HCT116 (cell line): ENCODE data around the gene CRNN. TPM values are rescaled to one million over a fixed set of nuclear protein-coding genes. Genes with fewer than 3 reads are reported as not detected.

Source experiments
- ATAC-seq: fragments of 200-7000 bp; cut with Tn5 transposase; 2 replicates; pipeline ENCODE4 v1.9.1; 2020; ENCODE audit warnings: mild to moderate bottlenecking, moderate library complexity
- BruUV-seq: library from RNA; stranded (reverse); fragments of 400-500 nt; replicated peaks from 2 replicates; lab custom pipeline; 2021; lab: Mats Ljungman, UMichigan
- CTCF ChIA-PET: fragments of 300-600 bp; sonication (Branson Sonifier 250); formaldehyde crosslinking; loops from one replicate; lab custom pipeline; 2021; ENCODE audit warnings: antibody characterized with exemption; lab: Charles Lee
- POLR2A ChIA-PET: fragments of 300-600, 350-600 bp; sonication (Branson Sonifier 250); formaldehyde crosslinking; loops from one replicate; lab custom pipeline; 2021; ENCODE audit warnings: antibody characterized with exemption; lab: Charles Lee
- RAD21 ChIA-PET, 2 experiments: fragments of 300-600 bp; sonication (Branson Sonifier 250); formaldehyde crosslinking; loops; one replicate each; lab custom pipeline; 2023; ENCODE audit warnings: low total read pairs in 2 of 2; ENCODE audit not compliant: uncharacterized antibody in 2 of 2, unreplicated experiment in 2 of 2, low non-redundant PET in 1 of 2; lab: Charles Lee
- DNase-seq: peaks from one replicate; pipeline ENCODE4 v3.0.0-alpha.2; 2010; ENCODE audit warnings: low read depth, low spot score
- H2AFZ ChIP-seq: fragments of 200-600 bp; shearing (Covaris generic), sonication (generic); 2 replicates; pipeline ENCODE4 v1.6.1; 2017; ENCODE audit warnings: low read depth, mixed run types, mixed read lengths, antibody characterized with exemption, low read length; ENCODE audit not compliant: poor library complexity, severe bottlenecking
- H3K27ac ChIP-seq: 2 replicates; pipeline ENCODE4 v1.5.1; 2012; ENCODE audit warnings: low read depth, low read length
- H3K27me3 ChIP-seq: fragments of 200-600 bp; sonication (generic); 2 replicates; pipeline ENCODE4 v1.6.1; 2016; ENCODE audit warnings: mixed run types, low read length, mixed read lengths; ENCODE audit not compliant: insufficient read depth
- H3K36me3 ChIP-seq, 2 experiments: fragments of 200-500 bp in 1 of 2; fragments of 200-600 bp in 1 of 2; sonication (Bioruptor generic) in 1 of 2; sonication (generic) in 1 of 2; 2 replicates each; pipeline versions ENCODE4 v1.5.1 to v1.6.1; 2014 to 2016; ENCODE audit warnings: low read length in 2 of 2, inconsistent platforms in 1 of 2, mixed read lengths in 1 of 2, mixed run types in 1 of 2; ENCODE audit not compliant: insufficient read depth in 2 of 2, control insufficient read depth in 1 of 2
- H3K4me1 ChIP-seq, 2 experiments: fragments of 200-600 bp in 1 of 2; sonication (generic) in 1 of 2; 2 replicates each; pipeline versions ENCODE4 v1.5.1 to v1.6.1; 2012 to 2017; ENCODE audit warnings: low read length in 2 of 2, inconsistent platforms in 1 of 2, mild to moderate bottlenecking in 1 of 2, mixed read lengths in 1 of 2, mixed run types in 1 of 2, moderate library complexity in 1 of 2; ENCODE audit not compliant: insufficient read depth in 2 of 2, control insufficient read depth in 1 of 2
- H3K4me2 ChIP-seq: fragments of 200-600 bp; sonication (generic); 2 replicates; pipeline ENCODE4 v1.6.1; 2017; ENCODE audit warnings: mixed run types, low read length, mixed read lengths
- H3K4me3 ChIP-seq, 2 experiments: fragments of 200-600 bp in 1 of 2; sonication (generic) in 1 of 2; replicated peaks in 1 of 2; 2 replicates each; pipeline ENCODE4 v1.5.1; 2011 to 2016; ENCODE audit warnings: low read length in 2 of 2, control low read depth in 1 of 2, low read depth in 1 of 2, mild to moderate bottlenecking in 1 of 2, mixed read lengths in 1 of 2, mixed run types in 1 of 2
- H3K79me2 ChIP-seq: fragments of 200-600 bp; sonication (generic); 2 replicates; pipeline ENCODE4 v1.6.1; 2017; ENCODE audit warnings: mild to moderate bottlenecking, mixed run types, low read length, moderate library complexity, mixed read lengths; ENCODE audit not compliant: insufficient read depth
- H3K9ac ChIP-seq: fragments of 200-600 bp; sonication (generic); 2 replicates; pipeline ENCODE4 v1.6.1; 2016; ENCODE audit warnings: low read length, mixed read lengths
- H3K9me2 ChIP-seq: fragments of 200-600 bp; sonication (generic), shearing (Covaris generic); 2 replicates; pipeline ENCODE4 v1.6.1; 2017; ENCODE audit warnings: mixed run types, mild to moderate bottlenecking, moderate library complexity; ENCODE audit not compliant: insufficient read depth
- H3K9me3 ChIP-seq, 2 experiments: fragments of 200-500 bp in 1 of 2; fragments of 200-600 bp in 1 of 2; sonication (Bioruptor generic) in 1 of 2; sonication (generic) in 1 of 2; 2 replicates each; pipeline ENCODE4 v1.6.1; 2014 to 2017; ENCODE audit warnings: low read length in 2 of 2, mixed read lengths in 2 of 2, inconsistent platforms in 1 of 2, low read depth in 1 of 2, mild to moderate bottlenecking in 1 of 2, mixed run types in 1 of 2, moderate library complexity in 1 of 2; ENCODE audit not compliant: control insufficient read depth in 1 of 2, insufficient read depth in 1 of 2
- H4K20me1 ChIP-seq: fragments of 200-600 bp; sonication (generic), shearing (Covaris generic); 2 replicates; pipeline ENCODE4 v1.6.1; 2017; ENCODE audit warnings: mixed run types, mild to moderate bottlenecking, moderate library complexity; ENCODE audit not compliant: insufficient read depth
- CBX3 ChIP-seq: IDR thresholded peaks from 2 replicates; pipeline ENCODE4 v1.6.1; 2012; ENCODE audit warnings: low read depth
- CEBPB ChIP-seq: IDR thresholded peaks from 2 replicates; pipeline ENCODE4 v1.6.1; 2012; ENCODE audit warnings: low read depth
- EGR1 ChIP-seq: IDR thresholded peaks from 2 replicates; pipeline ENCODE4 v1.6.1; 2012; ENCODE audit warnings: low read depth
- ELF1 ChIP-seq: IDR thresholded peaks from 2 replicates; pipeline ENCODE4 v1.6.1; 2012; ENCODE audit warnings: low read depth, borderline replicate concordance
- EZH2 ChIP-seq: fragments of 200-600 bp; sonication (generic); IDR thresholded peaks from 2 replicates; pipeline ENCODE4 v1.6.1; 2017; ENCODE audit warnings: antibody characterized with exemption, mixed run types
- EZH2phosphoT487 ChIP-seq: fragments of 200-600 bp; IDR thresholded peaks from 2 replicates; pipeline ENCODE4 v1.6.1; 2018; ENCODE audit warnings: antibody characterized with exemption, borderline replicate concordance
- FOSL1 ChIP-seq: IDR thresholded peaks from 2 replicates; pipeline ENCODE4 v1.6.1; 2012; ENCODE audit warnings: low read depth
- JUND ChIP-seq: IDR thresholded peaks from 2 replicates; pipeline ENCODE4 v1.6.1; 2012
- POLR2A ChIP-seq: IDR thresholded peaks from 2 replicates; pipeline ENCODE4 v1.7.0; 2011; ENCODE audit warnings: borderline replicate concordance; ENCODE audit not compliant: insufficient read depth, insufficient read length; ENCODE audit errors: extremely low read depth
- POLR2AphosphoS5 ChIP-seq: IDR thresholded peaks from 2 replicates; pipeline ENCODE4 v1.6.1; 2011; ENCODE audit warnings: mild to moderate bottlenecking, low read depth, low read length, moderate library complexity
- RAD21 ChIP-seq: IDR thresholded peaks from 2 replicates; pipeline ENCODE4 v1.6.1; 2012; ENCODE audit warnings: low read depth, mild to moderate bottlenecking
- REST ChIP-seq: IDR thresholded peaks from 2 replicates; pipeline ENCODE4 v1.6.1; 2012; ENCODE audit warnings: low read depth
- SIN3A ChIP-seq: IDR thresholded peaks from 2 replicates; pipeline ENCODE4 v1.6.1; 2012; ENCODE audit warnings: low read depth
- SP1 ChIP-seq: IDR thresholded peaks from 2 replicates; pipeline ENCODE4 v1.6.1; 2012; ENCODE audit warnings: low read depth
- SRF ChIP-seq: IDR thresholded peaks from 2 replicates; pipeline ENCODE4 v1.6.1; 2012; ENCODE audit warnings: low read depth
- TCF7L2 ChIP-seq: IDR thresholded peaks from 2 replicates; pipeline ENCODE4 v1.7.0; 2011; ENCODE audit warnings: borderline replicate concordance, inconsistent platforms; ENCODE audit not compliant: insufficient read depth, insufficient read length; ENCODE audit errors: extremely low read depth
- ZBTB33 ChIP-seq: IDR thresholded peaks from 2 replicates; pipeline ENCODE4 v1.6.1; 2011; ENCODE audit warnings: mild to moderate bottlenecking, low read length, moderate library complexity; ENCODE audit not compliant: insufficient replicate concordance; ENCODE audit errors: extremely low read depth
- ZFX ChIP-seq: fragments of 450-650 bp; IDR thresholded peaks from 2 replicates; pipeline ENCODE4 v1.6.1; 2017
- ZNF274 ChIP-seq: fragments of 200-500 bp; sonication (Bioruptor generic); IDR thresholded peaks from 2 replicates; pipeline ENCODE4 v1.6.1; 2014; ENCODE audit warnings: mild to moderate bottlenecking, low read depth, low read length, inconsistent platforms
- intact Hi-C: fragments of 100-400 bp; cut with micrococcal nuclease; formaldehyde crosslinking; loops from 2 replicates; pipeline ENCODE4 v1.10.0; 2022
- total RNA-seq: library from RNA; stranded (reverse); gene quantifications from one replicate; pipeline ENCODE4 v1.2.1, GENCODE V29; 2021; ENCODE audit not compliant: unreplicated experiment
- TF ChIP-seq, protein P1 (sequence below): IDR thresholded peaks from 2 replicates; pipeline ENCODE4 v1.6.1; 2012
- TF ChIP-seq, protein P2 (sequence below), 3 experiments: fragments of 200-600 bp in 1 of 3; sonication (generic) in 1 of 3; IDR thresholded peaks in 2 of 3; conservative IDR thresholded peaks in 1 of 3; 2 replicates each; pipeline ENCODE4 v1.5.1; 2012 to 2017; ENCODE audit warnings: low read depth in 2 of 3, low read length in 2 of 3, antibody characterized with exemption in 1 of 3, borderline replicate concordance in 1 of 3, control low read depth in 1 of 3, mild to moderate bottlenecking in 1 of 3, mixed read lengths in 1 of 3, mixed run types in 1 of 3, moderate library complexity in 1 of 3; ENCODE audit not compliant: insufficient read depth in 1 of 3
- TF ChIP-seq, protein P3 (sequence below): IDR thresholded peaks from 2 replicates; pipeline ENCODE4 v1.6.1; 2012

Gene CRNN
- total RNA-seq, 1 experiment from 2014 or later: not detected

DNA sequence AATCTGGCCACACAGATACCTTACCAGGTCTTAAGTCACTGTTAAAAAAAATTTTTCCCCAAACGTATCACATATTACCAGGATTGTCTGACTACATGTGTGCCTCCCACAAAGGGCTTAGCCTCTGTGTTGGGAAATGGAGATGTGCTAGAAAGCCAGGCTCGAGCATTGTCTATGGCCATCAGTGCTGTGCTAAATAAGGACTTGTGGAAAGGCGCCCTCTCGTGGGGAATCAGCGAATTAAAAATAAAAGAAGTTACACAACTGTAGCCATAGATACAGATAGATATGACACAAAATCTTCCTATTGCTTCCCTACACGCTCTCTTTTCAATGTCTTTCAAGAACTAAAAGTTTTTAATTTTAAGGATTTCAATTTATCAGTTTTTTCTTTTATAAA, 47.5 kb upstream of the CRNN start:
- Histone ChIP-seq H3K4me3 (no peak overlapping the region), H3K4me1 (peaks cover 0 to 11% of the 10 kb centered on the region in 2 experiments; a peak in 2 of 4 replicates), H3K27me3 (no peaks in the 10 kb centered on the region), H3K27ac (no peak overlapping the region), H3K79me2 (no peaks in the 10 kb centered on the region), H3K4me2 (no peak overlapping the region), H3K9ac (no peak overlapping the region), H3K36me3 (no peaks in the 10 kb centered on the region), H4K20me1 (no peaks in the 10 kb centered on the region), H3K9me2 (no peaks in the 10 kb centered on the region), H2AFZ (peak overlapping the region; percentile 94), H3K9me3 (peaks cover 0 to 3% of the 10 kb centered on the region in 2 experiments; a peak in 1 of 4 replicates)
- intact Hi-C loops: loop anchor here (2.0 kb wide), 2 partner anchors 71 to 319 kb away; no protein-coding TSS in a partner anchor
- DNase-seq (peak; percentile 52), ATAC-seq (peak; percentile 75)
- BruUV-seq: no TSS peak
- RAD21 ChIA-PET: no interaction called here
- CTCF ChIA-PET: interaction anchor here (0.7 to 1.3 kb wide), 2 partner anchors 9 to 276 kb away, joined by 3 read pairs; no protein-coding TSS in a partner anchor
- POLR2A ChIA-PET: no interaction called here
- TF ChIP-seq EGR1 (no peak), TCF7L2 (no peak), SP1 (no peak), REST (no peak), CEBPB (peak; percentile 28; the same call in 1 of the 2 replicates), RAD21 (peak; percentile 39), EZH2 (no peak), FOSL1 (no peak), ZBTB33 (no peak), SIN3A (no peak), SRF (peak; percentile 96), JUND (no peak), ZFX (no peak), ELF1 (no peak), POLR2AphosphoS5 (no peak), EZH2phosphoT487 (no peak), CBX3 (peak; percentile 43; the same call in 1 of the 2 replicates), ZNF274 (no peak), POLR2A (no peak)
- TF ChIP-seq, protein P1, sequence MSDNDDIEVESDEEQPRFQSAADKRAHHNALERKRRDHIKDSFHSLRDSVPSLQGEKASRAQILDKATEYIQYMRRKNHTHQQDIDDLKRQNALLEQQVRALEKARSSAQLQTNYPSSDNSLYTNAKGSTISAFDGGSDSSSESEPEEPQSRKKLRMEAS: no peak
- TF ChIP-seq, protein P2, sequence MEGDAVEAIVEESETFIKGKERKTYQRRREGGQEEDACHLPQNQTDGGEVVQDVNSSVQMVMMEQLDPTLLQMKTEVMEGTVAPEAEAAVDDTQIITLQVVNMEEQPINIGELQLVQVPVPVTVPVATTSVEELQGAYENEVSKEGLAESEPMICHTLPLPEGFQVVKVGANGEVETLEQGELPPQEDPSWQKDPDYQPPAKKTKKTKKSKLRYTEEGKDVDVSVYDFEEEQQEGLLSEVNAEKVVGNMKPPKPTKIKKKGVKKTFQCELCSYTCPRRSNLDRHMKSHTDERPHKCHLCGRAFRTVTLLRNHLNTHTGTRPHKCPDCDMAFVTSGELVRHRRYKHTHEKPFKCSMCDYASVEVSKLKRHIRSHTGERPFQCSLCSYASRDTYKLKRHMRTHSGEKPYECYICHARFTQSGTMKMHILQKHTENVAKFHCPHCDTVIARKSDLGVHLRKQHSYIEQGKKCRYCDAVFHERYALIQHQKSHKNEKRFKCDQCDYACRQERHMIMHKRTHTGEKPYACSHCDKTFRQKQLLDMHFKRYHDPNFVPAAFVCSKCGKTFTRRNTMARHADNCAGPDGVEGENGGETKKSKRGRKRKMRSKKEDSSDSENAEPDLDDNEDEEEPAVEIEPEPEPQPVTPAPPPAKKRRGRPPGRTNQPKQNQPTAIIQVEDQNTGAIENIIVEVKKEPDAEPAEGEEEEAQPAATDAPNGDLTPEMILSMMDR (IDR thresholded peaks at IDR 0.05 in 2 of 3, conservative IDR thresholded peaks at IDR 0.05 in 1 of 3; ENCODE audit: borderline replicate concordance in 1 of 3, insufficient read depth in 1 of 3, low read depth in 2 of 3, low read length in 2 of 3): peak; percentile 55 to 69 (median 64); a peak in 5 of 6 replicates
- TF ChIP-seq, protein P3, sequence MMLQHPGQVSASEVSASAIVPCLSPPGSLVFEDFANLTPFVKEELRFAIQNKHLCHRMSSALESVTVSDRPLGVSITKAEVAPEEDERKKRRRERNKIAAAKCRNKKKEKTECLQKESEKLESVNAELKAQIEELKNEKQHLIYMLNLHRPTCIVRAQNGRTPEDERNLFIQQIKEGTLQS: no peak
